ENCODE measurements around the gene UBR4. TPM values are rescaled to one million over a fixed set of nuclear protein-coding genes. Genes with fewer than 3 reads are reported as not detected.

The UBR4 gene
- polyA plus RNA-seq, 1 of the 3 experiments (the other 2 are of a cell fraction), result 68.7 TPM

- TF ChIP-seq USF1 (IDR thresholded peaks at IDR 0.05; ENCODE audit: borderline replicate concordance, low read depth) (no peak), CTCF (IDR thresholded peaks at IDR 0.05) (no peak), RFX5 (IDR thresholded peaks at IDR 0.05; ENCODE audit: low read length) (no peak), TCF12 (IDR thresholded peaks at IDR 0.05) (no peak), POLR2AphosphoS5 (IDR thresholded peaks at IDR 0.05; ENCODE audit: low read depth, low read length) (no peak), ELF1 (IDR thresholded peaks at IDR 0.05) (no peak), CHD2 (IDR thresholded peaks at IDR 0.05; ENCODE audit: low read length, partially characterized antibody) (no peak), MXI1 (IDR thresholded peaks at IDR 0.05; ENCODE audit: low read depth, low read length) (no peak), RAD21 (IDR thresholded peaks at IDR 0.05; ENCODE audit: low read length) (no peak), EP300 (IDR thresholded peaks at IDR 0.05; ENCODE audit: borderline replicate concordance in 1 of 2, low read depth in 1 of 2, low read length in 1 of 2) (no peak)
Measured at GRCh38 chr1:19166066-19166465, 44.0 kb downstream of the UBR4 start (continued).

GRCh38 chr1:19165501-19165900 is 44.6 kb downstream of the UBR4 start:
- TF ChIP-seq MEF2A (IDR thresholded peaks at IDR 0.05; ENCODE audit: borderline replicate concordance, low read depth) (no peak), MAX (IDR thresholded peaks at IDR 0.05; ENCODE audit: low read depth) (no peak), YY1 (IDR thresholded peaks at IDR 0.05; ENCODE audit: low read depth) (no peak), FOSL2 (IDR thresholded peaks at IDR 0.05; ENCODE audit: borderline replicate concordance, low read depth) (no peak), ZBTB33 (IDR thresholded peaks at IDR 0.05; ENCODE audit: borderline replicate concordance, low read depth) (no peak), TCF12 (IDR thresholded peaks at IDR 0.05) (no peak), CTCF (IDR thresholded peaks at IDR 0.05) (no peak), ELF1 (IDR thresholded peaks at IDR 0.05) (no peak), JUND (IDR thresholded peaks at IDR 0.05) (no peak)
- ChIA-PET CTCF (interaction anchor here (0.8 to 2.0 kb wide), 7 partner anchors 9 to 259 kb away, joined by 3 to 6 read pairs (median 4); no protein-coding TSS in a partner anchor), POLR2A (no interaction called here)
- Histone ChIP-seq H3K36me3 (replicated peaks in 1 of 2; ENCODE audit: control insufficient read depth in 1 of 2, insufficient read depth in 2 of 2, low read length in 1 of 2) (peaks cover 89 to 92% of the 10 kb centered on the region in 2 experiments), H3K27me3 (ENCODE audit: insufficient read depth) (no peaks in the 10 kb centered on the region), H3K9me2 (no peaks in the 10 kb centered on the region), H3K4me1 (ENCODE audit: control insufficient read depth in 1 of 2, insufficient read depth in 2 of 2, low read depth in 1 of 2, low read length in 1 of 2) (peaks cover 0 to 23% of the 10 kb centered on the region in 2 experiments; a peak in 2 of 4 replicates), H3K79me2 (ENCODE audit: insufficient read depth) (peaks cover 7% of the 10 kb centered on the region; the same call in 1 of the 2 replicates), H3K27ac (ENCODE audit: low read depth in 2 of 2, low read length in 1 of 2) (no peak overlapping the region; a peak in 1 of 4 replicates), H3K9ac (no peak overlapping the region), H4K20me1 (ENCODE audit: insufficient read depth) (peaks cover 13% of the 10 kb centered on the region), H3K4me3 (ENCODE audit: low read depth in 2 of 2, low read length in 1 of 2) (no peak overlapping the region), H2AFZ (ENCODE audit: low read depth) (no peak overlapping the region), H3K9me3 (no peaks in the 10 kb centered on the region), H3K4me2 (no peak overlapping the region), H3F3A (replicated peaks; ENCODE audit: insufficient read depth) (peaks cover 37% of the 10 kb centered on the region)
- WGBS (ENCODE audit: low lambda C conversion rate), result 78% methylated on average over 3 of the region's 3 CpGs
- DNase-seq, result no peak
